Caco-2 (cell line): ENCODE results near the gene PDCD1. TPM values are rescaled to one million over a fixed set of nuclear protein-coding genes. Genes with fewer than 3 reads are reported as not detected.

ENCODE experiments used
- BruUV-seq: library from RNA; stranded (reverse); fragments of 400-500 nt; replicated peaks from 2 replicates; lab custom pipeline; 2021; lab: Mats Ljungman, UMichigan
- CTCF ChIA-PET: fragments of 300-600 bp; sonication (Branson Sonifier 250); formaldehyde crosslinking; loops from one replicate; lab custom pipeline; 2022; ENCODE audit warnings: antibody characterized with exemption; lab: Charles Lee
- POLR2A ChIA-PET: fragments of 300-600 bp; sonication (Branson Sonifier 250); formaldehyde crosslinking; loops from one replicate; lab custom pipeline; 2022; ENCODE audit warnings: antibody characterized with exemption; lab: Charles Lee
- DNase-seq, 2 experiments: peaks; one replicate each; pipeline versions ENCODE4 v3.0.0 to v3.0.0-alpha.2; 2020 to 2022
- H3K27me3 ChIP-seq: replicated peaks from 2 replicates; pipeline ENCODE4 v1.6.0; 2011; ENCODE audit warnings: low read length; ENCODE audit not compliant: control insufficient read depth, insufficient read depth
- H3K36me3 ChIP-seq: 2 replicates; pipeline ENCODE4 v1.5.1; 2011; ENCODE audit warnings: low read length; ENCODE audit not compliant: control insufficient read depth, insufficient read depth
- H3K4me1 ChIP-seq: fragments of 250-450 bp; sonication (Bioruptor Pico); 2 replicates; pipeline ENCODE4 v1.5.1; 2020; ENCODE audit warnings: mild to moderate bottlenecking
- H3K4me3 ChIP-seq: 2 replicates; pipeline ENCODE4 v1.5.1; 2011; ENCODE audit warnings: low read depth, mild to moderate bottlenecking, control low read depth, low read length
- H3K9me3 ChIP-seq: fragments of 250-450 bp; sonication (Bioruptor Pico); 2 replicates; pipeline ENCODE4 v1.5.1; 2020; ENCODE audit warnings: mild to moderate bottlenecking, moderate library complexity
- H3K27ac Mint-ChIP-seq: one replicate; pipeline ENCODE4 v1.8.0; 2022; ENCODE audit warnings: mixed read lengths; ENCODE audit not compliant: unreplicated experiment
- H3K27me3 Mint-ChIP-seq: one replicate; pipeline ENCODE4 v1.8.0; 2022; ENCODE audit warnings: mixed read lengths; ENCODE audit not compliant: insufficient read depth, unreplicated experiment
- H3K36me3 Mint-ChIP-seq: one replicate; pipeline ENCODE4 v1.8.0; 2022; ENCODE audit warnings: mild to moderate bottlenecking, mixed read lengths; ENCODE audit not compliant: insufficient read depth, unreplicated experiment
- H3K4me1 Mint-ChIP-seq: one replicate; pipeline ENCODE4 v1.8.0; 2022; ENCODE audit warnings: low read depth, mixed read lengths; ENCODE audit not compliant: unreplicated experiment
- H3K4me3 Mint-ChIP-seq: one replicate; pipeline ENCODE4 v1.8.0; 2022; ENCODE audit warnings: mild to moderate bottlenecking, moderate library complexity, mixed read lengths; ENCODE audit not compliant: unreplicated experiment
- H3K9me3 Mint-ChIP-seq: one replicate; pipeline ENCODE4 v1.8.0; 2022; ENCODE audit warnings: mixed read lengths; ENCODE audit not compliant: unreplicated experiment
- CTCF ChIP-seq, 2 experiments: fragments of 200-600 bp in 1 of 2; IDR thresholded peaks; 1 replicate in 1 of 2; 2 replicates in 1 of 2; pipeline versions ENCODE4 v1.5.1 to v1.8.0; 2011 to 2022; ENCODE audit warnings: antibody characterized with exemption in 1 of 2, control low read depth in 1 of 2, inconsistent platforms in 1 of 2, low read depth in 1 of 2, low read length in 1 of 2, mild to moderate bottlenecking in 1 of 2, moderate library complexity in 1 of 2; ENCODE audit not compliant: insufficient read depth in 1 of 2, severe bottlenecking in 1 of 2, unreplicated experiment in 1 of 2
- intact Hi-C: fragments of 100-400 bp; cut with micrococcal nuclease; formaldehyde crosslinking; loops from one replicate; pipeline ENCODE4 v1.10.0; 2022; ENCODE audit not compliant: unreplicated experiment
- total RNA-seq: library from RNA; stranded (reverse); gene quantifications from 2 replicates; pipeline ENCODE4 v1.2.3, GENCODE V29; 2022

Gene PDCD1
- total RNA-seq, 1 experiment from 2014 or later: not detected

DNA sequence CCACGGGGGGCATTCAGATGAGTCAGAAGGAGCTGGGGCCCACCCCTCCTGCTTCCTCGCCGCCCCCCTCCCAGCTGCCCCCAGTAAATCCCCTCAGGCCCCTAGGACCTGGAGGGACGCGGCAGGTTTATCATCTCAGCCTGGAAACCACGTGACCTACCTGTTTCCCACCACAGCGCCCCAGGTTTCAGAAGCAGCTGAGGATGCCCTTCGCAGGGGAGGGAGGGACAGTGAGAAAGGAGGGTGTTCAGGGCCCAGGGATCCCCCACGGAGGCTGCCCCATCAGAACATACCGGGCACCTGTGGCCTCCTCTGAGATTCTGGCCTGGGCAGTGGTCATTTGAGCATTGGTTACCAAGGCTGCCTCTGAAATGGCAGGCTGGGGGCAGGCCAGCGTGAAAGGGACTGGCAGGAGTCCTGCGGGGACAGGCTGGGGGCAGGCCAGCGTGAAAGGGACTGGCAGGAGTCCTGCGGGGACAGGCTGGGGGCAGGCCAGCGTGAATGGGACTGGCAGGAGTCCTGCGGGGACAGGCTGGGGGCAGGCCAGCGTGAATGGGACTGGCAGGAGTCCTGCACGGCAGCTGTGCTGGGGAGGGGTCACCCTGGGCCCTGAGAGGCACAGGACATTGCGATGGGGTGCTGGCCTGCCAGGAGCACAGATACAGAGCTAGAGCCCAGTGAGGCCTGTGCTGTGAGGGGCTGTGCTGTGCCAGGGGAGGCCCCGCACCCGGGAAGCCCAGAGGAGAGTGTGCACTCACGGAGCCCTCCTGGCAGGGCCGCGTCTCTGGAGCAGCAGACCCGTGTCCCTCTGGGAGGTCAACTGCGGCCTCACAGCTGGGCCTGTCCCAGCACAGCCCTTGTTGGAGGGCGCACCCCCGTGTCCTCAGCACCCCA is 48.1 kb downstream of the PDCD1 start:
- no peaks in the 10 kb centered on the region for H3K9me3 Mint-ChIP-seq
- Histone ChIP-seq H3K27me3 (no peaks in the 10 kb centered on the region), H3K4me1 (no peaks in the 10 kb centered on the region), H3K36me3 (no peaks in the 10 kb centered on the region), H3K4me3 (no peak overlapping the region), H3K9me3 (no peaks in the 10 kb centered on the region)
- no peak for DNase-seq
- ChIA-PET CTCF (no interaction called here), POLR2A (no interaction called here)
- intact Hi-C loops: no loop called here
- TF ChIP-seq CTCF (IDR thresholded peaks at IDR 0.05; ENCODE audit: insufficient read depth in 1 of 2, low read depth in 1 of 2, low read length in 1 of 2, severe bottlenecking in 1 of 2, unreplicated experiment in 1 of 2): no peak
- H3K4me3 Mint-ChIP-seq: no peak overlapping the region
- no peaks in the 10 kb centered on the region for H3K27me3 Mint-ChIP-seq
- BruUV-seq: no TSS peak
- no peak overlapping the region for H3K27ac Mint-ChIP-seq
- no peaks in the 10 kb centered on the region for H3K4me1 Mint-ChIP-seq
- peaks cover 5% of the 10 kb centered on the region for H3K36me3 Mint-ChIP-seq

DNA sequence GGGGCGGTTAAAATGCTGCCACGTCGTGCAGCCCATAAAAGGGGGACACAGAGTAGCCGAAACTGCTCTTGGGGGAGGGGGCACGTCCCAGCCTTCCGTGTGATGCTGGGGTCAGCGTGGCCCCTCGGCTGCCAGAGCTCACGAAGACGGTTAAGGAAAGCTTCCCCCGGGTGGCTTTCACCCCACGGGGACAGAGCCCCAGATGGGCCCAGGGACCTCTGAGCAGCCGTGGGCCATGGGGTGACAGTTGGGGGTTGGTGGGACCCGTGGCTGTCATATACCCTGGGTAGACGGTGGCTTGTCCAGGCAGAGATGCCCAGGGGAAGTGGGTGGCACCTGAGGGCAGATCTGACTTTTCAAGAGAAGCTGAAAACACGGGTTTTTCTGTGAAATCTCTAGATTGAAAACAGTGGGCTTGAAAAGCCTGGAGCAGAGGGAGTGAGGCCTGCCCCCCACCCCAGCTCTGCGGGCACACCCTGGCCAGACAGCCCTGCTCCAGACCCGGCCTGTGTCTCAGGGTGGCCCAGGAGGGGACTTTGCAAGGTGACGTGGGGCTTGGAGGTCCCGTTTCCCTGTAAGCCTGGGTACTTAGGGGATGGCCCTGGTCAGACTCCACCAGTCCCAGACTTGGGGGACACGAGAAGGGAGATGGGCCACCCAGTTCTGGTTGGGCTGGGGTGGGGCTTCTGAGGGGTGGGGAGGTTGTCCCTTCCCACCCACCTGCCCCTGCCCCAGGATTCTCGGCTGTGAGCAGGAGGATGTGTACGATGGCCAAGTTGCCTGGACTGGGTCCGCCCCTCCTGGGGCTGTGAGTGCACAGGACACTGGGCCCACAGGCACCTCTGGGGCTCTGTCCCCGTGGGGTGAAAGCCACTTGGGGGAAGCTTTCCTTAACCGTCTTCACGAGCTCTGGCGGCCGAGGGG is 49.0 kb downstream of the PDCD1 start:
- Histone ChIP-seq H3K4me3 (no peak overlapping the region), H3K36me3 (no peaks in the 10 kb centered on the region), H3K27me3 (no peaks in the 10 kb centered on the region), H3K9me3 (no peaks in the 10 kb centered on the region), H3K4me1 (no peaks in the 10 kb centered on the region)
- Mint-ChIP-seq H3K27me3 (no peaks in the 10 kb centered on the region), H3K4me1 (no peaks in the 10 kb centered on the region), H3K4me3 (no peak overlapping the region), H3K36me3 (no peaks in the 10 kb centered on the region), H3K27ac (no peak overlapping the region), H3K9me3 (no peaks in the 10 kb centered on the region)
- POLR2A ChIA-PET: no interaction called here
- intact Hi-C loops: no loop called here
- DNase-seq: no peak
- no TSS peak for BruUV-seq
- no peak for TF ChIP-seq CTCF (IDR thresholded peaks at IDR 0.05; ENCODE audit: insufficient read depth in 1 of 2, low read depth in 1 of 2, low read length in 1 of 2, severe bottlenecking in 1 of 2, unreplicated experiment in 1 of 2)
- CTCF ChIA-PET: no interaction called here

DNA sequence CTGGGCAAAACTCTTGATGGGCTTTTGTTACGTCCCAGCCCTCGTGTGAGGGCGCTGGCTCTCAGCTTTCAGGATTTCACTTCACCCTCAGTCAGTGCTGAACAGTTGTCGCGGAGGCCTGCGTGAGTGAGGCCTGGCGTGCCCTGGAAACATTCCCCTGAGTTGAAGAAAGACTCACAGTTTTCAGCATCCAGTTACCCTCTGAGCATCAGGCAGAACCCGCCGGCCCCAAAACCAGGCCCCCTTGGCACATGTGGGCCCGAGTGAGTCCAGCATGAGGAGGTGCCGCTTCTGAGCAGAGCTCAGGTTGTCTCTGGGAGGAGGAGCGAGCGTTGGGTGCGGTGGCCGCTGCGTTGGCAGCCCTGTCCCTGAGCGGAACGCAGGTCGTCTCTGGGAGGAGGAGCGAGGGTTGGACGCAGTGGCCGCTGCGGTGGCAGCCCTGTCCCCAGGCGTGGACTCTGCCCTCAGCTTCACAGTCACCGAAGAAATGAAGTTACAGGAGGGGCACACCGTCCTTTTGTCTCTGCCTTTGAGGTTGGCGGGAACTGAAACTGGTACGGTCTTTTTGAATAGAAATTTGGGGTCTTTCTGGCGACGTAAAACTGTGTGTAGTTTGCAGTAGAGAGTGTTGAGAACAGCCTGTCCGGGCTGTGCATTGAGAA is 49.8 kb downstream of the PDCD1 start, which contains the start of gene NEU4:
NEU4 (plus strand) TSS at position 473 of the 662 bp plus-strand sequence. CDS start 5,292 bp downstream, outside the sequence.
- H3K9me3 ChIP-seq: no peaks in the 10 kb centered on the region
- BruUV-seq: no TSS peak
- DNase-seq: no peak
- no peaks in the 10 kb centered on the region for H3K36me3 Mint-ChIP-seq
- no peaks in the 10 kb centered on the region for H3K9me3 Mint-ChIP-seq
- no peak within 1 kb of the TSS for H3K4me3 ChIP-seq
- no peaks in the 10 kb centered on the region for H3K27me3 Mint-ChIP-seq
- intact Hi-C loops: no loop called here
- no peaks in the 10 kb centered on the region for H3K4me1 ChIP-seq
- ChIA-PET CTCF (interaction anchor here (0.9 kb wide), 1 partner anchor 70 kb away, joined by 3 read pairs; no protein-coding TSS in a partner anchor), POLR2A (no interaction called here)
- no peak within 1 kb of the TSS for H3K27ac Mint-ChIP-seq
- H3K4me3 Mint-ChIP-seq: no peak within 1 kb of the TSS
- no peaks in the 10 kb centered on the region for H3K27me3 ChIP-seq
- no peaks in the 10 kb centered on the region for H3K4me1 Mint-ChIP-seq
- no peak for TF ChIP-seq CTCF (IDR thresholded peaks at IDR 0.05; ENCODE audit: insufficient read depth in 1 of 2, low read depth in 1 of 2, low read length in 1 of 2, severe bottlenecking in 1 of 2, unreplicated experiment in 1 of 2)
- no peaks in the 10 kb centered on the region for H3K36me3 ChIP-seq
